Type B pancreatic cell (in vitro differentiated cells): ENCODE measurements around the gene LPCAT1. TPM values are rescaled to one million over a fixed set of nuclear protein-coding genes. Genes with fewer than 3 reads are reported as not detected.

Experiments used
- DNase-seq: peaks from one replicate; pipeline ENCODE4 v3.0.0; 2021; ENCODE audit warnings: mixed read lengths; ENCODE audit not compliant: unreplicated experiment; ENCODE audit errors: extremely low spot score
- H3K27ac Mint-ChIP-seq: 2 replicates; pipeline ENCODE4 v1.8.0; 2021; ENCODE audit warnings: mild to moderate bottlenecking, mixed read lengths
- H3K27me3 Mint-ChIP-seq: 2 replicates; pipeline ENCODE4 v1.8.0; 2021; ENCODE audit warnings: mixed read lengths
- H3K36me3 Mint-ChIP-seq: 2 replicates; pipeline ENCODE4 v1.8.0; 2021; ENCODE audit warnings: mixed read lengths
- H3K4me1 Mint-ChIP-seq: one replicate; pipeline ENCODE4 v1.8.0; 2021; ENCODE audit warnings: mixed read lengths; ENCODE audit not compliant: unreplicated experiment
- H3K4me3 Mint-ChIP-seq: 2 replicates; pipeline ENCODE4 v1.8.0; 2021; ENCODE audit warnings: mild to moderate bottlenecking, mixed read lengths
- H3K9me3 Mint-ChIP-seq: 2 replicates; pipeline ENCODE4 v1.8.0; 2021; ENCODE audit warnings: mixed read lengths
- total RNA-seq: library from RNA; stranded (reverse); gene quantifications from 2 replicates; pipeline ENCODE4 v1.2.1, GENCODE V29; 2021; ENCODE audit warnings: low replicate concordance
- TF ChIP-seq, protein P1 (sequence below): fragments of 200-600 bp; sonication (generic); conservative IDR thresholded peaks from 2 replicates; pipeline ENCODE4 v1.5.0; 2021; ENCODE audit warnings: antibody characterized with exemption, mild to moderate bottlenecking

Gene LPCAT1
- total RNA-seq, 1 donor from 2014 or later, result 91.6 TPM

DNA sequence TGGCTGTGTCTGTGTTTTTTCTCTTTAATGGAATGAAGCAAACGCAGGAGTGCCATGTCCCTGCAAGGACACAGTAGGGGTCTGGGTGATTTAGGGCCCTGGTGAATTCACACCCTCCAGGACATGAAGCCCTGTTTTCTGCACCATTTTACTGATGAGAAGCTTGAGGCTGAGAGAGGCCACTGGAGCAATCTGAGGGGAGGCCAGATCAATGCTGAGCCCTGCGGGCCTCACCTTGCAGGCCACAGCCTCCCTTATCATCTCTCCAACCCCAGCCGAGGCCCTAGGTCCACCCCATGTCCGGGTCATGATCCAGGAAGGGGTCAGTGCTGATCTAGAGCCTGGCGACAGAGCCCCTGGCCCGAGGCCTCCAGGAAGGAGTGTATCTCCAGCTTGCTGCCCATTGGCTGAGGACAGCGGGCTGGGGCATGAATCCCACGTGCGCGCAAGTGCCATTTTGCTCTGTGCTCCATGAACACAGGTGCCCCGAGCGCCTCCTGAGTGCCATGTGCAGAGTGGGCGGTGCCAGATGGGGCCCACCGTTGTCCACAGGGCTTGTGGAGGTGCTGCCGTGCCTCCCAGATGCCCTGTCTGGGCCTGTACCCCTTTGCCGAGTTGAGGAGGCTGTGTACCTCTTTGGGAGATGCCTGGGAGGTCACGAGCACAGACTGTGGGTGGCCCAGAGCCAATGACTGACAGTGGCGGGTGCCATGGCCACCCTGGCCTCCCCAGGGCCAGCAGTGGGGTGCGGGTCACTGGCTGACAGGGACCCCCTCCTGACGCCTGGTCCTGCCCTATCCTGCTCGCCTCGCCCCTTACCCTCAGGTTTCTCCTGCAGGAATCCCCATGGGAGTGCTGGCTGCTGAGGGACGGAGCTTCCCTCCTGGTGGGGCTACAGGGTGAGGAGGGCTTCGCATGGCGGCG, 32.3 kb upstream of the LPCAT1 start:
- Mint-ChIP-seq H3K27ac (no peak overlapping the region), H3K27me3 (peaks cover 5% of the 10 kb centered on the region)

DNA sequence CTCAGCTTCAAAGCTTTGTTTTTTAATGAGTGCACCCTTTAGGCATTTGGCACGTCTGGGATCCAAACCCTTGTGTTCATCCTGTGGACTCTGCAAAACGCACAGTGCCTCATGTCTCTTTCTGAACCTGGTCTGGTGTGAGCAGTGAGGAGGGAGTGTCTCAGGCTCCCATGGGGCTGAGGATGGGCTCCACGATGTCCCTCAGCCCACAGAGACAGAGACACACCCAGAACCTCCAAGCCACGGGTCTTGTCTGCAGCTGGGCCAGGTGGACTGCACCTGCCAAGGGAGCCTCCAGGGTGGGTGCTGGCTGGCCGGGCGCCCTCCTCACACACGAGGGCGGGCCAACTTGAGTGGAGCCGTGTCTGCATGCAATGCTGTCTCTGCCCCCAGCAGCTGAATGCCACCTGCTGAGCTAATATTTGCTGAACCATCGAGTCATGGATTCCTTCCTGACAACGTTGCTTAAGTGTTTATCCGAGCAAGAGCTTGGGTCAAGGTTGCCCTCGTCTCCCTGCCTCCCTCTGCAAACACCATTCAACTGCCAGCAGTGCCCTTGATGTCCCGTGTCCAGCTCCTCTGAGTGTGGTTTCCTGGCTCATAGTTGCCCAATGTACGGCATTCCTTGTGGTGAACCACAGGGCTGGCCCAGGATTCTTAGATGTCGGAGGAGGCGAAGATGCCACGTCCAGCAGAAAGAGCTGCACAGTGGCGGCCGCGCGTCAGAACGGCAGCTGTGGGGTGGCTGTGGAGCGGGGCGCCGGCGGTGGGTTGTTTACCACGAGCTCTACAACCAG, 31.4 kb upstream of the LPCAT1 start:
- peak; percentile 62 for DNase-seq
- Mint-ChIP-seq H3K4me1 (no peaks in the 10 kb centered on the region), H3K27ac (no peak overlapping the region), H3K36me3 (no peaks in the 10 kb centered on the region), H3K27me3 (peaks cover 5% of the 10 kb centered on the region), H3K9me3 (no peaks in the 10 kb centered on the region), H3K4me3 (no peak overlapping the region)
- TF ChIP-seq, protein P1, sequence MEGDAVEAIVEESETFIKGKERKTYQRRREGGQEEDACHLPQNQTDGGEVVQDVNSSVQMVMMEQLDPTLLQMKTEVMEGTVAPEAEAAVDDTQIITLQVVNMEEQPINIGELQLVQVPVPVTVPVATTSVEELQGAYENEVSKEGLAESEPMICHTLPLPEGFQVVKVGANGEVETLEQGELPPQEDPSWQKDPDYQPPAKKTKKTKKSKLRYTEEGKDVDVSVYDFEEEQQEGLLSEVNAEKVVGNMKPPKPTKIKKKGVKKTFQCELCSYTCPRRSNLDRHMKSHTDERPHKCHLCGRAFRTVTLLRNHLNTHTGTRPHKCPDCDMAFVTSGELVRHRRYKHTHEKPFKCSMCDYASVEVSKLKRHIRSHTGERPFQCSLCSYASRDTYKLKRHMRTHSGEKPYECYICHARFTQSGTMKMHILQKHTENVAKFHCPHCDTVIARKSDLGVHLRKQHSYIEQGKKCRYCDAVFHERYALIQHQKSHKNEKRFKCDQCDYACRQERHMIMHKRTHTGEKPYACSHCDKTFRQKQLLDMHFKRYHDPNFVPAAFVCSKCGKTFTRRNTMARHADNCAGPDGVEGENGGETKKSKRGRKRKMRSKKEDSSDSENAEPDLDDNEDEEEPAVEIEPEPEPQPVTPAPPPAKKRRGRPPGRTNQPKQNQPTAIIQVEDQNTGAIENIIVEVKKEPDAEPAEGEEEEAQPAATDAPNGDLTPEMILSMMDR, result no peak

More for the DNA sequence above, 32.3 kb upstream of the LPCAT1 start:
- no peaks in the 10 kb centered on the region for H3K4me1 Mint-ChIP-seq
- no peaks in the 10 kb centered on the region for H3K9me3 Mint-ChIP-seq
- no peaks in the 10 kb centered on the region for H3K36me3 Mint-ChIP-seq
- TF ChIP-seq, protein P1, result no peak
- no peak for DNase-seq
- H3K4me3 Mint-ChIP-seq, result no peak overlapping the region

DNA sequence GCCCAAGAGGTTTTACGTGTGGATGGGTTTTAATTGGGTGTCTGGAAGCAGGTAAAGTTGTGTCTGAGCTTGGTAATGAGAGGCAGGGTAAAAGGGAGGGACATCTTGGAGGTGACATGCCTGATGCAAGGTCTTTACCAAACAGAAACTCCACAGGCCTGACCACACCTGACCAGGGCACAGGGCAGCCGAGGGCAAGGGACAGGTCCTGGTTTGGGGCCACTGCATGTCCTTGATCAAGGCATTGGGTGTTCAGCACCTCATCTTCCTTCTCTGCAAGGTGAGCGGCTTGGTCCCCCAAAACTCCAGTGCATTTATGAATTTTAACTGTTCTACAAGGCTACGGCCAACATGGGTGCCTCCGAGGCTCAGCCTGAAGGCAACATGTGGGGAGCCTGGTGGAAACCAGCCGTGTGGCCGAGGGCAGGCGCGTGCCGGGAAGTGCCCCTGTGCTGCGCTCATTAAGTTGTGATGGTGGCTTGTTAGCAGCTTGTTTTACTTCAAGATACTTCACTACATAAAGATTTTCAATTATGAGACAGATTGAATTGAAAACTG, 30.7 kb upstream of the LPCAT1 start:
- Mint-ChIP-seq H3K27me3 (peaks cover 5% of the 10 kb centered on the region), H3K4me1 (no peaks in the 10 kb centered on the region), H3K27ac (no peak overlapping the region), H3K4me3 (no peak overlapping the region), H3K9me3 (no peaks in the 10 kb centered on the region), H3K36me3 (no peaks in the 10 kb centered on the region)
- TF ChIP-seq, protein P1, result no peak
- peak; percentile 60 for DNase-seq

DNA sequence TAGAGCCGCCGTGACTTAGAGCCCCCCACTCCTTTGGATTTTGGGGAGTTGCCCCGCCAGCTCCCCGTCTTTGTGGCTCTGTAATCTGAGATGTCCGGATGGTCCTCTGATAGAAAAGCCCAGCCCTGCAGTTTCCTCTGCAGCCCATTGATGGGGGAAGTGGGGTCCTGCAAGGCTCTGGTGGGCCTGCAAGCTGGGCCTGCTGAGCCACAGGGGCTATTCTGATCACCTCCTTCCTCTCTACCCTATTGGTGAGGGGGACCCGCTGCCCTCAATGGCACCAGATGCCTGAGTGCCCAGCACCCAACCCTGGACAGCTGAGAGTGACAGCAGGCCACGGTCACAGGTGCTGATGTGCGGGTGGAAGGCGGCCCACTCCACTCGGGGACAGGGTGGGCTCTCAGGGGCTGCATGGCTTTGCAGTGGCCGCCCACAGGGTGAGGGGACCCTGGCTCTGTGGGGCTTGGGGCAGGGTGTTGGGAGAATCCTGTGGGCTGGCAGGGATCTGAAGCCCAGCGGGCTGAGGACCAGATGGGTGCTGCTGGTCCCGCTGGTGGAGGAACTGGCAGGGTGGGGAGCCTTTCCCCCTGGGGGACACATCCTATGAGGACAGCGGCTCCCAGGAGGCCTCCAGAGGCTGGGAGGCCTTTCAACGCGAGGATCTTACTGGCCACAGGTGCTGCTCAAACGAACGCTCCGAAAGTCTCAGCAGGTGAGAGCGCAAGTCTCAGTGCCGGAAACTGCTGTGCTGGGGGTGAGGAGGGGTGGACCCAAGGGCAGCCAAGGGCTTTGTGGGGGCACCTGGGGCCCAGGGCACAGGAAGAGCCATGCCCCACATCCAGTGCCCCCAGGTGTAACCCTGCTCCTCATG, 30.0 kb upstream of the LPCAT1 start:
- Mint-ChIP-seq H3K9me3 (no peaks in the 10 kb centered on the region), H3K4me1 (no peaks in the 10 kb centered on the region), H3K27me3 (peaks cover 5% of the 10 kb centered on the region), H3K4me3 (no peak overlapping the region), H3K36me3 (no peaks in the 10 kb centered on the region), H3K27ac (no peak overlapping the region)
- TF ChIP-seq, protein P1, result no peak
- DNase-seq, result peak; percentile 62
